Colonic mucosa (tissue), 4 donors: ENCODE results near the gene MYPOP. TPM values are rescaled to one million over a fixed set of nuclear protein-coding genes. Genes with fewer than 3 reads are reported as not detected.

ENCODE experiments used
- DNase-seq: peaks from one replicate; pipeline ENCODE4 v3.0.0-alpha.2; 2020
- H3K27ac ChIP-seq: fragments of 200-600 bp; one replicate; pipeline ENCODE4 v1.8.0; 2021
- H3K27me3 ChIP-seq: fragments of 200-600 bp; one replicate; pipeline ENCODE4 v1.8.0; 2021
- H3K36me3 ChIP-seq: fragments of 200-600 bp; one replicate; pipeline ENCODE4 v1.8.0; 2021
- H3K4me1 ChIP-seq: fragments of 200-600 bp; one replicate; pipeline ENCODE4 v1.8.0; 2021; ENCODE audit warnings: mild to moderate bottlenecking
- H3K4me3 ChIP-seq: fragments of 200-600 bp; one replicate; pipeline ENCODE4 v1.8.0; 2021
- H3K9ac ChIP-seq, 2 donors: one replicate each; pipeline ENCODE4 v1.7.0; 2013; ENCODE audit warnings: control low read depth in 2 of 2, low read depth in 2 of 2, low read length in 2 of 2
- H3K9me3 ChIP-seq: fragments of 200-600 bp; one replicate; pipeline ENCODE4 v1.8.0; 2021
- CTCF ChIP-seq: fragments of 200-600 bp; IDR thresholded peaks from one replicate; pipeline ENCODE4 v1.8.0; 2022; ENCODE audit warnings: antibody characterized with exemption, mild to moderate bottlenecking
- intact Hi-C: fragments of 100-400 bp; cut with DNase I; formaldehyde crosslinking; loops from one replicate; pipeline ENCODE4 v1.14.1; 2022
- total RNA-seq, 2 donors: library from RNA; stranded (reverse); fragmentation: NEBNext Ultra II Directional in 1 of 2; extraction: Animal tissue kit (Norgen Biotek cat#: 25700) in 1 of 2; gene quantifications; one replicate each; pipeline ENCODE4 v1.2.1, GENCODE V29; 2021
- donor health status: healthy.
- donor health status: DM: no; HTN: no; CAD: no.
- donor health status: DM: no; HTN: no; CAD: no.

MYPOP gene
- total RNA-seq, 2 donors from 2014 or later: 8.9 to 9.0 TPM

DNA sequence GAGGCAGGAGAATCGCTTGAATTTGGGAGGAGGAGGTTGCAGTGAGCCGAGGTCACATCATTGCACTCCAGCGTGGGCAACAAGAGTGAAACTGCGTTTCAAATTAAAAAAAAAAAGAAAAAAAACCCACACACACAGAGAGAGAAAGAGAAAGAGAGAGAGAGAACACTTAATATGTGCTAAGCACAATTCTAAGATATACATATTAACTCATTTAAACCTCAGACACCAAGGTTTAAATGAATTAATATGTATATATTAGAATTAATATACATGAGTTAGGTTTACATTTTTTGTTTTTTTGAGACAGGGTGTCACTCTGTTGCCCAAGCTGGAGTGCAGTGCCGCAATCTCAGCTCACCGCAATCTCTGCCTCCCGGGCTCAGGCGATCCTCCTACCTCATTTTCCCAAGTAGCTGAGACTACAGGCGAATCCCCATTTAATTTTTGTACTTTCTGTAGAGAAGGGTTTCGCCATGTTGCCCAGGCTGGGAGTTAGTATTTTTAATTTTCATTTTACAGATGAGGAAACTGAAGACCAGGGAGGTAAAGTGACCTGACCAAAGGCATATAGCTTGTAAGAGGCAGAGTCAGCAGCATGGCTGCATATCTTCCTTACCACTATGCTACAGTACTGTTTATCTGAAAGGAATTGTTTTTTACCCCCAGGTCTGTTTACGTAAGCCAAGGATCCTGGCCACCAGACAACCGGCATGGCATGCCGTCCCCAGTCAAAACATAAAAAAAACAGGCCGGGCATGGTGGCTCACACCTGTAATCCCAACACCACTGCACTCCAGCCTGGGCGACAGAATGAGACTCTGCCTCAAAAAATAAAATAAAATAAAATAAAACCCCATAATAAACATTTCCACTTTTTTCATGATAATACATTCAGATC, 41.8 kb downstream of the MYPOP start:
- no peak overlapping the region for H3K27ac ChIP-seq
- intact Hi-C loops: no loop called here
- H3K27me3 ChIP-seq: no peaks in the 10 kb centered on the region
- H3K36me3 ChIP-seq: no peaks in the 10 kb centered on the region
- H3K9ac ChIP-seq: no peak overlapping the region
- DNase-seq: no peak
- no peak overlapping the region for H3K4me3 ChIP-seq
- no peaks in the 10 kb centered on the region for H3K9me3 ChIP-seq
- peaks cover 6% of the 10 kb centered on the region for H3K4me1 ChIP-seq
- no peak for TF ChIP-seq CTCF

DNA sequence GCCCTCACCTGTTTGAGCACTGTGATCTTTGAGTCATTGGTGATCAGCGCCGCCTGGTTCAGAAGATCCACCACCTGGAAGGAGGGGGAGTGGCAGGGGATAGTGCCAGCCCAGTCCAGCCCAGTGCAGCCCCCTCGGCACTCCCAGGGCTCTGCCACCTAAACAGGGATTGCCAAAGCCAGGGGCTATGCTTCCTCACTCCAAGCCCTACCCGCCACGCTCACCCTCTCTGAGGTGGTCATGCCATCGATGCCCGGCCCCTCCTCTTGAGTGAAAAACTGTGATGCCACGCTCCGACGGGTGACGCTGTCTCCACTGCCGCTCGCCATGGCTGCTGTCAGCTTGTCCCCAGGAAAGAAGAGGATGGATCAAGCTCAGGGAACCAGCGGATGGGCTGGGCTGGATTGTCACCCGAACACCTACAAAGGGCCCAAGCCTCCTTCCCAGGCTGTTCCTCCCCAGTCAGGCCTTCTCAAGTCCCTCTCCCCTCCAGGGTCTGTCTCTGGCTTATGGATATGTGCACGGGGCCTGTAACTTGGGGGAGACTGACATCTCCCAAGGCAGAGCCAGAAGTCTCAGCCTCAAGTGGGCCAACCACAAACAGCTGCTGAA, 48.1 kb downstream of the MYPOP start:
- no peak for TF ChIP-seq CTCF
- Histone ChIP-seq H3K36me3 (peaks cover 8% of the 10 kb centered on the region), H3K4me3 (no peak overlapping the region), H3K9ac (no peak overlapping the region), H3K9me3 (no peaks in the 10 kb centered on the region), H3K27me3 (no peaks in the 10 kb centered on the region), H3K27ac (no peak overlapping the region), H3K4me1 (no peaks in the 10 kb centered on the region)
- intact Hi-C loops: no loop called here
- DNase-seq: no peak

GRCh38 chr19:45852983-45853382, 49.4 kb downstream of the MYPOP start:
- Histone ChIP-seq H3K4me3 (no peak overlapping the region), H3K9ac (no peak overlapping the region), H3K27ac (no peak overlapping the region), H3K36me3 (peaks cover 19% of the 10 kb centered on the region), H3K27me3 (no peaks in the 10 kb centered on the region), H3K4me1 (no peaks in the 10 kb centered on the region), H3K9me3 (no peaks in the 10 kb centered on the region)
- no peak for DNase-seq
- intact Hi-C loops: no loop called here
- TF ChIP-seq CTCF: no peak

- TF ChIP-seq CTCF: no peak
- Histone ChIP-seq H3K27me3 (no peaks in the 10 kb centered on the region), H3K36me3 (peaks cover 25% of the 10 kb centered on the region), H3K4me3 (no peak overlapping the region), H3K9me3 (no peaks in the 10 kb centered on the region), H3K27ac (no peak overlapping the region), H3K4me1 (no peaks in the 10 kb centered on the region), H3K9ac (no peak overlapping the region)
- no peak for DNase-seq
- intact Hi-C loops: no loop called here
These were observed 50.2 kb downstream of the MYPOP start for GRCh38 chr19:45852145-45852750.

- Histone ChIP-seq H3K9ac (no peak overlapping the region), H3K27me3 (no peaks in the 10 kb centered on the region), H3K27ac (no peak overlapping the region), H3K9me3 (no peaks in the 10 kb centered on the region), H3K4me3 (no peak overlapping the region), H3K36me3 (peaks cover 25% of the 10 kb centered on the region), H3K4me1 (no peaks in the 10 kb centered on the region)
- no peak for DNase-seq
- TF ChIP-seq CTCF: no peak
- intact Hi-C loops: no loop called here
These were observed 53.5 kb downstream of the MYPOP start for GRCh38 chr19:45848922-45849321.
